Peyer's patch (tissue), 4 donors: ENCODE data around the gene GOLGA8S. TPM values are rescaled to one million over a fixed set of nuclear protein-coding genes. Genes with fewer than 3 reads are reported as not detected.
"Not testable (repeated sequence)": the region's sequence is repeated elsewhere in the genome, so short reads cannot be mapped to it uniquely, and the experiment has no call there.

Experiments
- DNase-seq, 3 donors: peaks; one replicate each; pipeline ENCODE4 v3.0.0-alpha.2; 2017 to 2019
- H3K27ac ChIP-seq, 4 donors: fragments of 200-600 bp; sonication (generic); one replicate each; pipeline ENCODE4 v1.5.1; 2016 to 2019
- H3K27me3 ChIP-seq, 2 donors: fragments of 200-600 bp; sonication (generic); one replicate each; pipeline ENCODE4 v1.5.1; 2019
- H3K36me3 ChIP-seq, 3 donors: fragments of 200-600 bp; sonication (generic); one replicate each; pipeline ENCODE4 v1.5.1; 2016 to 2019
- H3K4me1 ChIP-seq, 4 donors: fragments of 200-600 bp; sonication (generic); one replicate each; pipeline ENCODE4 v1.5.1; 2016 to 2019
- H3K4me3 ChIP-seq, 4 donors: fragments of 200-600 bp; sonication (generic); 1 replicate in 3 of 4; 2 replicates in 1 of 4; pipeline ENCODE4 v1.5.1; 2016 to 2019; ENCODE audit warnings: mild to moderate bottlenecking in 1 of 4
- H3K9me3 ChIP-seq, 4 donors: fragments of 200-600 bp; sonication (generic); one replicate each; pipeline ENCODE4 v1.5.1; 2016 to 2019; ENCODE audit warnings: mild to moderate bottlenecking in 1 of 4
- CTCF ChIP-seq, 6 experiments: fragments of 450-650 bp in 4 of 6; fragments of 200-600 bp in 2 of 6; sonication (generic) in 1 of 6; IDR thresholded peaks; one replicate each; pipeline ENCODE4 v1.5.1; 2017 to 2019; ENCODE audit warnings: antibody characterized with exemption in 6 of 6, mild to moderate bottlenecking in 3 of 6, moderate library complexity in 1 of 6
- POLR2A ChIP-seq, 2 donors: fragments of 450-650 bp; IDR thresholded peaks; one replicate each; pipeline ENCODE4 v1.5.1; 2017; ENCODE audit warnings: antibody characterized with exemption in 2 of 2, mild to moderate bottlenecking in 2 of 2, moderate library complexity in 2 of 2
- total RNA-seq, 4 donors: library from RNA; depleted of rRNA; stranded (reverse); fragments of >200 nt; gene quantifications; one replicate each; pipeline ENCODE4 v1.1.0, GENCODE V29; 2016

GOLGA8S gene
- under 1 TPM in 1 of 4 donors, not detected in 3; 0.13 TPM for total RNA-seq

- H3K27ac ChIP-seq, H3K4me1 ChIP-seq, DNase-seq, H3K9me3 ChIP-seq, H3K4me3 ChIP-seq, H3K36me3 ChIP-seq, H3K27me3 ChIP-seq: not testable (repeated sequence)
Measured at GRCh38 chr15:23354448-23354847, at the start of gene GOLGA8S. Gene GOLGA8S, plus strand, starts transcription at chr15:23354748. Its CDS starts 62 bp downstream, at chr15:23354810.

GRCh38 chr15:23304805-23305204, 49.7 kb upstream of the GOLGA8S start:
- not testable (repeated sequence) for H3K27ac ChIP-seq, H3K27me3 ChIP-seq, DNase-seq, H3K9me3 ChIP-seq
- peak overlapping the region in 2 of 4 donors; percentile 56 for H3K4me3 ChIP-seq
- peaks cover 0 to 22% (median 0%) of the 10 kb centered on the region in 3 donors for H3K36me3 ChIP-seq
- H3K4me1 ChIP-seq: peaks cover 0 to 17% (median 0%) of the 10 kb centered on the region in 4 donors

GRCh38 chr15:23305921-23306320, 48.6 kb upstream of the GOLGA8S start:
- DNase-seq, H3K27ac ChIP-seq: not testable (repeated sequence)

GRCh38 chr15:23311233-23311632, 43.3 kb upstream of the GOLGA8S start:
- H3K4me3 ChIP-seq, H3K9me3 ChIP-seq, H3K27ac ChIP-seq, DNase-seq, H3K27me3 ChIP-seq, H3K4me1 ChIP-seq: not testable (repeated sequence)
- H3K36me3 ChIP-seq: peaks cover 0 to 39% (median 0%) of the 10 kb centered on the region in 3 donors

More at GRCh38 chr15:23305921-23306320, 48.6 kb upstream of the GOLGA8S start:
- H3K9me3 ChIP-seq, H3K4me3 ChIP-seq, H3K27me3 ChIP-seq: not testable (repeated sequence)
- peaks cover 0 to 33% (median 0%) of the 10 kb centered on the region in 3 donors for H3K36me3 ChIP-seq
- H3K4me1 ChIP-seq: peaks cover 0 to 17% (median 0%) of the 10 kb centered on the region in 4 donors

GRCh38 chr15:23334096-23334495, 20.5 kb upstream of the GOLGA8S start, which contains the start of gene GOLGA6L26:
Gene GOLGA6L26, minus strand, starts transcription at chr15:23334196. Its CDS starts 61 bp downstream, at chr15:23334135.
- not testable (repeated sequence) for H3K9me3 ChIP-seq, H3K27ac ChIP-seq, H3K27me3 ChIP-seq, H3K4me3 ChIP-seq, H3K4me1 ChIP-seq, H3K36me3 ChIP-seq, DNase-seq

- not testable (repeated sequence) for H3K27ac ChIP-seq, DNase-seq, H3K36me3 ChIP-seq, H3K4me1 ChIP-seq, H3K4me3 ChIP-seq, H3K27me3 ChIP-seq, H3K9me3 ChIP-seq
Measured at GRCh38 chr15:23362622-23363021, 8.1 kb downstream of the GOLGA8S start.

- DNase-seq: not testable (repeated sequence)
Measured at GRCh38 chr15:23364261-23364660, 9.7 kb downstream of the GOLGA8S start.

GRCh38 chr15:23370578-23370977, 16.0 kb downstream of the GOLGA8S start:
- Histone ChIP-seq H3K27me3 (no peaks in the 10 kb centered on the region), H3K4me1 (no peaks in the 10 kb centered on the region), H3K36me3 (no peaks in the 10 kb centered on the region), H3K9me3 (no peaks in the 10 kb centered on the region), H3K27ac (no peak overlapping the region), H3K4me3 (no peak overlapping the region)
- TF ChIP-seq POLR2A (IDR thresholded peaks at IDR 0.05): no peak
- no peak for TF ChIP-seq CTCF (IDR thresholded peaks at IDR 0.05)
- DNase-seq: no peak

More at GRCh38 chr15:23364261-23364660, 9.7 kb downstream of the GOLGA8S start:
- not testable (repeated sequence) for H3K36me3 ChIP-seq, H3K27me3 ChIP-seq, H3K4me1 ChIP-seq, H3K27ac ChIP-seq, H3K4me3 ChIP-seq, H3K9me3 ChIP-seq

- not testable (repeated sequence) for DNase-seq, H3K27ac ChIP-seq, H3K4me1 ChIP-seq, H3K27me3 ChIP-seq, H3K36me3 ChIP-seq, H3K4me3 ChIP-seq, H3K9me3 ChIP-seq
Measured at GRCh38 chr15:23371134-23371533, 16.6 kb downstream of the GOLGA8S start.

- not testable (repeated sequence) for H3K36me3 ChIP-seq, H3K4me3 ChIP-seq, H3K9me3 ChIP-seq, H3K27ac ChIP-seq, DNase-seq, H3K27me3 ChIP-seq, H3K4me1 ChIP-seq
Measured at GRCh38 chr15:23371868-23372267, 17.3 kb downstream of the GOLGA8S start.

GRCh38 chr15:23372284-23372683, 17.7 kb downstream of the GOLGA8S start:
- TF ChIP-seq POLR2A (IDR thresholded peaks at IDR 0.05): no peak
- no peak for TF ChIP-seq CTCF (IDR thresholded peaks at IDR 0.05)
- Histone ChIP-seq H3K36me3 (no peaks in the 10 kb centered on the region), H3K4me3 (no peak overlapping the region), H3K27me3 (no peaks in the 10 kb centered on the region), H3K9me3 (no peaks in the 10 kb centered on the region), H3K27ac (no peak overlapping the region), H3K4me1 (no peaks in the 10 kb centered on the region)
- DNase-seq: no peak

GRCh38 chr15:23372891-23373600, 18.5 kb downstream of the GOLGA8S start:
- DNase-seq, H3K27me3 ChIP-seq, H3K4me1 ChIP-seq, H3K27ac ChIP-seq, H3K9me3 ChIP-seq, H3K36me3 ChIP-seq, H3K4me3 ChIP-seq: not testable (repeated sequence)

GRCh38 chr15:23374226-23374625, 19.7 kb downstream of the GOLGA8S start:
- not testable (repeated sequence) for H3K9me3 ChIP-seq, H3K4me3 ChIP-seq, H3K4me1 ChIP-seq, DNase-seq, H3K36me3 ChIP-seq, H3K27ac ChIP-seq, H3K27me3 ChIP-seq
